GM18502 (cell line): ENCODE results near the gene ANAPC15.

ENCODE experiments used
- ATAC-seq: cut with Tn5 transposase; IDR thresholded peaks from one replicate; pipeline ENCODE4 v1.9.1; 2021; ENCODE audit warnings: mild to moderate bottlenecking; ENCODE audit not compliant: unreplicated experiment, poor library complexity

ANAPC15 gene

DNA sequence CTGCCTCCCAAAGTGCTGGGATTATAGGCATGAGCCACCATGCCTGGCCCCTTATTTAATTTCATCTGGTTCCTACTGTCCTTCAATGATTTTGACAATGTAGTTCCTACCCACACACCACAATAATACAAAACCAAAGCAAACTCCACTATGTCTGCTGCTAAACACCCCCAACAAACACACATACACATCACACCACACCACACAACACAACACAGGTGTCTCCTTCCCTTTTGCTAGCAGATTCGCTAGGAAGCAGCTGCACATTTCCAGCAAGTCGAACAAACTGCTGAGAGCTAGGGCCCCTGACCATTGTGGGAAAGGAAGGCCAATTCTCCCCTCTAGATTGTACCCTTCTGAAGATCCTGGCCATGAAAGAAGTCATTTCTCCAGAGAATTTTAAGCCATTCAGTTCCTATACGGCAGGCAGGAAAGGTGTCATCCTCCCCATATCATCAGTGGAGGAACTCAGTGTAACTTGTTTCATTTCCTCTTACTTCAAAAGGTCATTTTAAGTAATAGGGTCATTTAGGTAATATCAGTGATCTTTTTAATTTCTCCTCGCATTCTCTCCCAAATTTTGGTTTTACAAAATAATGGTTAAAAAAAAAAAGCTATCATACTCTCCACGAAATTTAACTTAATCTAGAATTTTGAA lies 50.6 kb downstream of the ANAPC15 start:
- no peak for ATAC-seq
